Measurements from ENCODE around the gene INTS7.

Gene INTS7

DNA sequence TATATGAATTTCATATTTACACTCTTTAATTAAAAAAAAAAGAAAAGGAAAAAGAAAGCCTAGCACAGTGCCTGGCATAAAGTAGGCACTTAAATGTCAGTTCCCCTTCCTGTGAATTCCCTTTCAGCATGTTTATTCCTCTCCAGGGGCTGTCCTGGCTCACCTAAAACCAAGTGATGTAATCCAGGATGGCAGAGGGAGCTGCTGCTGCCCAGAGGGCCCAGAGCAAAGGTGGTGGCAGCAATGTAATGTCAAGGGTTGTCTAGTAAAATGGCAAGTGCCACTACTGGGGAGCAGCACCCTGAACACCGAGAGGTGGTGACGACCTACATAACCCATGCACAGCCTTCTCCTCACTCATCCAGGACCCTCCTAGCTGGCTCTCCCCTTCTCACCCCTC lies 126.4 kb downstream of the INTS7 start:
- DNase-seq (ENCODE audit: low read depth in 2 of 2), result no peak

DNA sequence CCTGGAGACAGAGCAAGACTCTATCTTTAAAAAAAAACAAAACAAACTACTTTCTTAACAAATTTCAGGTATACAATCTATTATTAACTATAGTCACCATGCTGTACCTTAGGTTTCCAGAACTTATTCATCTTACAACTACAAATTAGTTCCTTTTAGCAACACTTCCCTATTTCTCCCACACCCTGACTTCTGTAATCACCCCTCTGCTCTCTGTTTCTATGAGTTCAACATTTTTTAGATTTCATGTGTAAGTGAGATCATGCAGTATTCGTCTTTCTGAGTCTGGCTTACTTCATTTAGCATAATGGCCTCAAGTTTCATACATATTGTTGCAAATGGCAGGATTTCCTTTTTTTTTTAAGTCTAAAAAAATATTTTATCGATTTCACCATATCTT lies 126.9 kb downstream of the INTS7 start:
- no peak for DNase-seq (ENCODE audit: low read depth in 2 of 2)

DNA sequence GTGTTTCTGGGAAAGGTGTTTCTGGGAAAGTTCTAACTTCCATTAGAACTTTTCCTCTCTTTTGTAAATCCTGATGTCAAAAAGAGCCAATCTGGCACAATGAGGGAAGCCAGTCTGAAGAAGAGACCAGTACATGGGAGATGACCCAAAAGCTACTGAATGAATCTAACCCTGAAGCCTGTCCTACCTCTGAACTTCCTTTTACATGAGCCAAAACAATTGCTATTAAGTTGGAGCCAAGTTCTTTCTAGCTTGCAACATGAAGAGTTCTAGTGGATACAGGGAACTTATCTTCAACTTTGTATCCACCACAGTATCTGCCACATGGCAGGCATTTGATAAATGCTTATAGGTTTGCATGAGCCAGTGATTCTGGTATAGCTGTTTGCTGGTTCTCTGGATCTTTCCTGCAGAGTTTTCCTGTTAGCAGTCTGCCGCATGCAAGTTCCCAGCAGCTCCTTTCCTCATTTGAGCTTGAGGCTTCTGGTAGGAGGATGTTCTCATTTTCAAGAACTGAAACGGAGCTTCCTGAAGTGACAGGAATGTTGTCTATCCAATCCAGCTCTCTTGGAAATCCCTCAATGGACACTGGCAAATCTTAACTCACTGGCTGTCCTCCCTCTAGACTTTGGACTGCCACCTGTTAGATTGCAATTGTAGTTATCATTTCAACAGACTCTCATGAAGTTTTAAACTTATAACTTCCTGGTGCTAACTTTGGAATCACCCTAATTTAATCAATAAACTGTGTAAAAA lies 131.7 kb downstream of the INTS7 start:
- no peak for DNase-seq (ENCODE audit: low read depth in 2 of 2)

DNA sequence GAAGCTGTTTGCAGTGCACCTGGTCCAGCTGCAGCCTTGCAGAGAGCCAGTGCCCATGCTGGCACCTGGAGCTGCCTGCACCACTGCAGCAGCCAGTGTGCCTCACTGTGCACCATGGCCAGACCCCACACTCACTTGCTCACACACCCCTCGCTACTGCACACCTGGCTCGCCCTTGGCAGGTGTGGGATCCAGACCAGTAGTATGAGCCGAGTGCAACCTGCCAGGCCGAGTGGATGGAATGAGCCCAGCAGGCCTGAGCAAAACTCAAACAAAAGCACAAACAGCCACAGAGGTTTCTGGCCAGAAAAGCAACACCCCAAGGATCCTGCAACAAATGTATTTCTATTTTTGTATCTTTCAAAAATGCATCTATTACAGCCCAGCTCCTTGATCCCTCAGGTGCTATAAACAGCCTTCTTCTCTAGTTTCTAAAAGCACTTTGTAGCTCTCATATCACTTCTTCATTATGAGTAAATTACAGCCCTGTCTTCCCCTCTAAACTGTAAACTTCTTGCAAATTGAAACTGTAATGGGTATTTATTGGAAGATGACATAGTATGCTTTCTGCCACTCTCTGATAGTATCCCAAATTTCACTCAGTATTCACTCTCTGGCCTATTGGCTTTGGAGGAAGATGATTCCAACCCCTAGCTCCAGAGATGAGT lies 132.6 kb downstream of the INTS7 start:
- no peak for DNase-seq (ENCODE audit: low read depth in 2 of 2)

DNA sequence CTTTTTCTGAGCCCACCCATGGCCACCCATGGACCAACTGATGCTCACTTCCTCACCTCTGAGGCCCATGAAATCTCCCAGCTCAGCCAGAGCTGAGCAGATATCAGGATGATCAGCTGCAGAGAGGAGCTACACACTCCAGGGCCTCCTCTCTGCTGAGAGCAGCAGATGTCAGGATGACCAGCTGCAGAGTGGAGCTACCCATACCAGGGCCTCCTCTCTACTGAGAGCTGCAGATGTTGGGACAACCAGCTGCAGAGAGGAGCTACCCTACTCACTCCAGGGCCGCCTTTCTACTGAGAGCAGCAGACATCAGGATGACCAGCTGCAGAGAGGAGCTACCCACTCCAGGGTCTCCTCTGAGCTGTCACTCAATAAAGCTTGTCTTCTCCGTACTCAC lies 133.4 kb downstream of the INTS7 start:
- DNase-seq (ENCODE audit: low read depth in 2 of 2), result no peak

DNA sequence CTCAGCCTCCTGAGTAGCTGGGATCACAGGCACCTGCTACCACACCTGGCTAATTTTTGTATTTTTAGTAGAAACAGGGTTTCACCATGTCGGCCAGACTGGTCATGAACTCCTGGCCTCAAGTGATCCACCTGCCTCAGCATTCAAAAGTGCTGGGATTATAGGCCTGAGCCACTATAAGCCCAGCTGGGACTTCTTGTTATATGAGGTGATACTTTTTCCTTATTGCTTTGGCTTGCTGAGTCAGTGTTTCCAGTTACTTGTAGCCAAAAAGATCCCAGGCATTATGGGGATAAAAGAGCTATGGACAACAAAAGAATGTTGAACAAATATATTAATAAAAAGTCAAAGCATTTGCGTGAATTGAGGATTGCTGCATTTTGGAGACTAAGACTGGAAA lies 134.9 kb downstream of the INTS7 start:
- no peak for DNase-seq (ENCODE audit: low read depth in 2 of 2)

DNA sequence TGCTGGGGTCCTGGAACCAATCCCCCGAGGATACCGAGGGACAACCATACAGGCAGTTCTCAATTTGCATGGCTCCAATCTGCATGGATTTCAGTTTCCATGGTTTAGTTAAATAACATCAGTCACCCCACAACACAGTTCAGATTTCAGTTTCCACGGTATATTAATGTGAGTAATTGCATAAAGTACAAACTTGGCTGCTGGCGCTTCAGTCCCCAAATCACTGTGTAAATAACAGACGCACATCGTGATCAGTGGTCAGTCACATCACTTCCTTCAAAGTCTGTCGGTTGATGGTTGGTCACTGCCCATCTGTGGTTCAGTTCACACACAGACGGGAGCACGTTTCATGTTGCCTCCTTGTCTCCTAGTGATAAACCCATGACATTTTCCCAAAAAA lies 138.4 kb downstream of the INTS7 start:
- DNase-seq (ENCODE audit: low read depth in 2 of 2), result no peak

DNA sequence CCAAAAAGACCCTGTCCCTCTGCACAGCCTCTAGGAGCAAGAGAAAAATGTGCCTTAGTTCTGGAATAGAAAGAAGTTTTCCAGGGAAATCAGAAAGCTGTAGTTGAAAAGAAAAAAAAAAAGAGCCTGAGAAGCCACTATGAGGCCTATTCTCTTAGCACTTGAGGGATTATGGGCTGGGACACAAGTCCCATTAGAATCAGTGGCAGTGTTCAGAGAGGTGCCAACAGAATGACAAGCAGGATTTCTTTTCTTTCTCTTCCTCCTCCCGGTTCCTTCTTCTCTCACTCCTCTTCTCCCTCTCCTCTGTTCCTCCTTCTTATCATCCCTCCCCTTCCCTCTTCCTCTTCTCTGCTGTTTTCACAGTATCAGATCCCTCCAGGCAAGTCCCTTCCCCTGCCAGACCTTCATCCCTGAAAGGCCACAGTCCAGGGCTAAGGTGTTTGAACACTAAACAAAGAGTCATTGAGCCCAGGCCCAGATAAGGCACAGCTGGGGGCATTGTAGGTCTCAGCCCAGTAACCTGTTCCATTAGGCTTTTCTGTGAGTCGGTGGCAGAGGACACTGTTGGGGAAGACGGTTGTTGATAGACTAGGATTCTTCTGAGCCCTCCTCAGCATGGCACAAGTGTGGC lies 140.1 kb downstream of the INTS7 start:
- no peak for DNase-seq (ENCODE audit: low read depth in 2 of 2)

DNA sequence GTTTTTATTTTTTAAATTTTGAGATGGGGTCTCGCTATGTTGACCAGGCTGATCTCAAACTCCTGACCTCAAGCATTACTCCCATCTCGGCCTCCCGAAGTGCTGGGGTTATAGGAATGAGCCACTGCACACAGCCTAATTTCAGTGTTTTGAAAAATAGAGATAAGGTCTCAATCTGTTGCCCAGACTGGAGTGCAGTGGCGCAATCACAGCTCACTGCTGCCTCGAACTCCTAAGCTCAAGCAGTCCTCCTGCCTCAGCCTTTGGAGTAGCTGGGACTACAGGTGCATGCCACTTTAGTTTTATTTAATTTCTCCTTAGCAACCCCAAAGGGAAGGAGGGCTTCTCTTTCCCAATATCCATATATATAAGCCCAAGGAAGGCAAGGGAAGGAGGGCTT lies 141.0 kb downstream of the INTS7 start:
- DNase-seq (ENCODE audit: low read depth in 2 of 2), result no peak

DNA sequence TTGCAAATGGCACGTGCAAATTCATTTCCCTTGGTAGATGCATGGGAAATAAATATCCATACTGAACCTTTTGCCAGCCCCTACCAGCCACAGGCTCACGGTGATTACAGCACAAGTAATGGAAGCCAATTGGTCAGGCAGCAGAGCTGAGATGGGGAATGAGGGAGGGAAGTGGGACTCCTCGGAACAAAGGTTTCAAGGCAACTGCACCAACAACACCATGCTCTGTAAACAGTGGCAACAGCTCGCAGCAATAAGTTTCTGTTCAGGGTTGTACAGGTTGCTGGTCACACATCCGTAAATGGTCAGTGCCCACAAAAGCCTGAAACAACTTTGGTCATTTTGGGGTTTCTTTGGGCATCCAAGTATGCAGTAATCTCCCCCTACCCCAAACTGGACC lies 142.1 kb downstream of the INTS7 start:
- no peak for DNase-seq (ENCODE audit: low read depth in 2 of 2)

DNA sequence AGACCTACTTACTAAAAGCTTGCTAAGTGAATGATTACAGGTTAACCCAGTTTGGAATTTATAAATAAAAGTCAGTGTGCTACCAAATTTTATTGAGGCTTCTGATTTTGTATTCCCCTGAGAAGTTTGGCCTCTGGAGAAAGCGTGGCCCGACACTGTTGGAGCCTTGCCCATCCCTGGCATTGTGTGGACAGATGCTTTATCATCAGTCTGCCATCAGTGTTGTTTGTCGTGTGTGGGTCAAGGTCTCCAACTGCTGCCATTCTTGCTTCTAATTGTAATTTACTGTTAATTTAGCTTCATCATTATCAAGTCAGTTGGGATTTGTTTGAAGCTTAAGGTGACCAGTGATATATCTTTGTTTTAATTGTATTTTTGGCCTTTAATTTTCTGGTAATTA lies 142.8 kb downstream of the INTS7 start:
- no peak for DNase-seq (ENCODE audit: low read depth in 2 of 2)

DNA sequence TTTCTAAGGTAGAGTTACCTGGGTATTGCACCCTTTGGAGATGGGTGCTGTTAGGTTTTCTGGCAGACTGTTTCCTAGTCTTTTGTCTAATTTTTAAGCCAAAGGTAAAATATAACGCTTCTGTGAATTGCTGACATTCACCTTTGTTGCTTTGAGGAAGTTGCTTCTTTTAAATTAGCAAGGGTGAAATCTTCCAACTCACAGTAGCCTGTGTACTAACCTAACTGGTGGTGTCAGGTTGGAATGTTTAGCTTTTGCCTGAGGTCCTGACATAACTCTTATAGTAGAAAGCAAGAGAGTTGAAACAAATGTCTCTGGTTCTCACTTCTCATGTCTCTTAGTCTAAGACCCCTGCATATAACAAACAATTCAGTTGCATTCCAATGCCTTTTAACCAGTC lies 143.6 kb downstream of the INTS7 start:
- DNase-seq (ENCODE audit: low read depth in 2 of 2), result no peak

All from stimulated activated CD8-positive, alpha-beta memory T cell treated with anti-CD3 and anti-CD28 coated beads, Interleukin-2, amount 100 ng/mL, for 1 hour (primary cell).